ENCODE measurements around the gene MCM7.

- TF ChIP-seq CTCF (IDR thresholded peaks at IDR 0.05; ENCODE audit: low read depth, low read length, poor library complexity, severe bottlenecking) (no peak), EZH2phosphoT487 (IDR thresholded peaks at IDR 0.05; ENCODE audit: borderline replicate concordance, low read length) (no peak)
Observed at GRCh38 chr7:100059251-100059739, 41.9 kb downstream of the MCM7 start.

Data from DOHH2 (cell line).